NCI-H2081 (cell line): ENCODE results near the gene MYL3.

ENCODE experiments used
- DNase-seq, 2 experiments: peaks; one replicate each; lab custom pipeline; 2025; lab: John Stamatoyannopoulos, UW

Gene MYL3

GRCh38 chr3:46865031-46865507 is 1.8 kb upstream of the MYL3 start:
- DNase-seq: no peak

GRCh38 chr3:46864061-46864881 is 1.0 kb upstream of the MYL3 start:
- no peak for DNase-seq

GRCh38 chr3:46862369-46863025 is 747 bp downstream of the MYL3 start:
- DNase-seq: no peak

- no peak for DNase-seq
Observed at GRCh38 chr3:46861605-46862368, 1.5 kb downstream of the MYL3 start.

- no peak for DNase-seq
Observed at GRCh38 chr3:46860810-46861604, 2.2 kb downstream of the MYL3 start.

- no peak for DNase-seq
Observed at GRCh38 chr3:46860017-46860809, 3.0 kb downstream of the MYL3 start.

- no peak for DNase-seq
Observed at GRCh38 chr3:46859001-46859710, 4.1 kb downstream of the MYL3 start.

GRCh38 chr3:46858456-46858855 is 4.8 kb downstream of the MYL3 start:
- DNase-seq: no peak

GRCh38 chr3:46857485-46858341 is 5.5 kb downstream of the MYL3 start:
- DNase-seq: no peak

- no peak for DNase-seq
Observed at GRCh38 chr3:46856576-46857471, 6.4 kb downstream of the MYL3 start.

- DNase-seq: no peak
Observed at GRCh38 chr3:46854555-46854991, 8.7 kb downstream of the MYL3 start.

- no peak for DNase-seq
Observed at GRCh38 chr3:46853441-46854415, 9.5 kb downstream of the MYL3 start.

- no peak for DNase-seq
Observed at GRCh38 chr3:46852839-46853355, 10.3 kb downstream of the MYL3 start.

- DNase-seq: no peak
Observed at GRCh38 chr3:46852334-46852720, 10.9 kb downstream of the MYL3 start.

- no peak for DNase-seq
Observed at GRCh38 chr3:46851364-46852333, 11.6 kb downstream of the MYL3 start.

GRCh38 chr3:46850468-46850779 is 12.8 kb downstream of the MYL3 start:
- DNase-seq: no peak
